Glomerular visceral epithelial cell (primary cell): Measurements from ENCODE around the gene THBS3.
A peak's percentile ranks its signal among the peaks of the same experiment; 100 is the strongest.
"Not testable (repeated sequence)": the region's sequence is repeated elsewhere in the genome, so short reads cannot be mapped to it uniquely, and the experiment has no call there.

ENCODE experiments used
- DNase-seq: peaks from one replicate; pipeline ENCODE4 v3.0.0-alpha.2; 2016; ENCODE audit errors: extremely low spot score

THBS3 gene

DNA sequence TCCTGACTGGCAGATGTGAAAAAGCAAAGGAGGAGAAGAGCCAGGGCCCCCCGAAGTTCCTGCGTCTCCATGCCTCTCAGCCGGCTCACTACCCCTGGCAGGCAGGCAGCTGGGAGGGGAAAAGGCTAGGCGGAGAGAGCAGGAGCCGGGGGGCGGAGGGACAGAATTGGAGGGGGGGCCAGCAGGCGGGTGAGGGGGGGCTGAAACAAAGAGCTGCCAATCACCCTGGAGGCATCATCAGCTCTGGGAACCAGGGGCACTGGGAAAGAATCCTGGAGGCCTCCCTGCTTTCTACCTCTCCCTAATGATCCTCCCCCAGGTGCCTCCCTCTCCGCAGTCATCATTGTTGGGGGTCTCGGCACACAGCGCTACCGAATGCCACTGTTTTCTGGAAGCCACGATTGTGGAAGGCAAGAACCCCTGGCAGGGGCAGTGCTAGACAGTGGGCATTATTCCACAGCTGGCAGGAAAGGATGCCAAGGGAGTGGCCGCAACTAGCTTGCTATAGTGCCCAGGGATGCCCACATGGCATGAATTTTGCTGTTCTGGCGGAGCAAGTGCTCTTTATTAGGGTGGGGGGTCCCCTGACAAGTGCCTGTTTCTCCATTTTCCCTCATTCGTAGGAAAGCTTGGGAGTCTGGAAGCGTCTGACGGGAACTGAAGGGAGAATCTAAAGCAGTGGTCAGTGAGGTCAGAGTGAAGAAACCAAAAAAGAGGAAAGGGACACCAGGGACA, at the start of gene THBS3:
Gene THBS3 (minus strand): TSS at position 92 of the 735 bp plus-strand sequence. CDS start 21 bp downstream, at position 71.
- peak; percentile 58 for DNase-seq

DNA sequence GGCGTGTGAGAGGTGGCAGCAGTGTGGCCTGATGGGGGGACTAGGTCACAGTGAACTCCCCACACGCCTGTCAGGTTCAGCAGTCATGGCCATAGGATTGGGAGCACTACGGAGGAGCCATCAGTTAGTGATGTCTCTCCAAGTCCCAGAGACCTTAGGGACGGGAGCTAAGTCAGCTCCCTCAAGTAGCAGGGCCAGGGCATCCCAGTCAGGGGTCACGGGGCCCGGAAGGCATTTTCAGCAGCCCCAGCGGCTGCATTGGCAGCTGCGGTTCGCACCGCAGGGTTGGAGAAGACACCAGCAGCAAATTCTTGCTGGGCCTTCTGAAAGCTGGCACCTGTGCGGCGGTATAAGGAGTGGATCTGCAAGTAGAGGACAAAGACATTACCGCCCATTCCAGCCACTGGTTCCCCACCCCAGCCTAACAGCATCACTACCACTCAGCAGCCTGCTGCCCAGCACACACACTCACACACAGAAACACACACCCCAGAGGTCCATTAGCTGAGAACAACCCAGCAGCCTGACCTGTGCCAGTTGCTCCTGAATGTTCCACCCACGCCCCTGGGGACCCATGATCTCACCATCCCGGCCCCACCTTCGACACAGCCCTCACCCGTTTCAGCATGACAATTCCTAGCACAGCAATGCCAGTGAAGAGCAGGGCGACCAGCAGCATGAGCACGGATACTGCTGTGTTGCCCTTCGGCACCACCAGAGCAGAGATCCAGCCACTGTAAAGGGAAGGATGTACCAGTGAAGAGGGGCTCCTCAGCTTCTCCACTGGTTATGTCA, 48.6 kb upstream of the THBS3 start:
- DNase-seq, result no peak

GRCh38 chr1:155255243-155256007, 47.7 kb upstream of the THBS3 start, which contains the start of gene ENTREP3:
Gene ENTREP3 (minus strand): TSS chr1:155255483. CDS start chr1:155254877, 606 bp downstream.
- peak; percentile 75 for DNase-seq

DNA sequence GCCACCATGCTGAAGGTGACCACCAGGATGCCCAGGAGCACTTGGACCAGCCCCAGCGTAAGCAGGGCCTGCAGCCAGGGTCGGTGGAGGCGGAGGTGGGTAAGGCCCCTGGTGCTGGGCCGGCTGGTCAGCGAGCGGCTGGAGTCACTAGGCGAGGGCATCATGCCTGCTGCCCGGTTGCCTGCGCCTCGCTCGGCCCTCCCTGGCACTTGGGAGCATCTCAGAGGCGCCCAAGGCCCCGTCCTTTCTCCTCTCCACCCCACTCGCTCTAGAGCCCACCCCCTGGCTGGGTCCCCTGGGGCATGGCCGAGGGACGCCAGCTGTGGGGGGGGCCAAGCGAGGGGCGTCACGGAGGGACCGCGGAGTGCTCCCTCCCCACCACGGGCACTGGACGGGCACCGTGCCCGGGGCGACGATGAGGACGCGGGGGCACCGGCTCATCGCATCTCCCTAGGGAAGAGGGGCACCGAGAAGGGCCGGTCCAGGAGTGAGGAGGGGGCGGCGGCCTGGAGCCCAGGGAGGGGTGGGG, 47.1 kb upstream of the THBS3 start:
- peak; percentile 22 for DNase-seq

DNA sequence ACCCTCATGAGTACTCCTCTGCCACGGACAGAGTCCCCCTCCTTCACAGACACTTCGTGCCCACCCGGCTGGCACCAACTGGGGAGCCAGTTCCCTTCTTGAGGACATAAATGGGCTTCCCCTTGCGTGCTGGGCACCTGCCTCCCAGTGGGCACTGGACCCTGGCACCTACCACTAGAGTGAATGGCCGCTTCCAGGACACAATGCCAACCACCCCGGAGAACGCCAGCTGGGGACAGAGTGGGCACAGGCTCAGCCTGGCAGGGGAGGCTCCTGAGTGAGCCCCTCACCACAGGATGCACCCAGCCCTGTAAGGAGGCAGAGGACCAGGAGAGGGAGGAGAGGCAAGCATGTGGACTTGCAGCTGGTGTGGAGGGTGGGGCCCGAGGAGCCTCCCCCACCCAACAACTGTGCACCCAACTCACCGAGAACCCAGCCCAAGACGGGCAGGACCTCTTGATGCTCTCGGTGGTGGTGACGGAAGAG, 46.6 kb upstream of the THBS3 start:
- no peak for DNase-seq

- no peak for DNase-seq
Measured at GRCh38 chr1:155253797-155254196, 46.1 kb upstream of the THBS3 start.

DNA sequence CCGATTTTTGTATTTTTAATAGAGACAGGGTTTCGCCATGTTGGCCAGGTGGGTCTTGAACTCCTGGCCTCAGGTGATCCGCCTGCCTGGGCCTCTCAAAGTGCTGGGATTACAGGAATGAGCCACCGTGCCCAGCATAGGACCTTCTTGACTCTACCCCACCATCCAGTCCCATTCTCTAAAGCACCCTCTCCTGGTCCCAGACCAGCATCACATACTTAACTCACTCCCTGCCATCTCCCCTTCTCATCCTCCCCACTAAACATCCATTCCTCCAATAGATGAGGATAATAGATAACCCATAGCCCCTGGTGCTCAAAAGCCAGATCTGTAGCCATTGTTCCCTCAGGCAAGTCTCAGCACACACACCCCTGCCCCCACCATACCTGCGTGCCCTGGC, 45.5 kb upstream of the THBS3 start:
- DNase-seq, result no peak

GRCh38 chr1:155251566-155251965, 43.9 kb upstream of the THBS3 start:
- DNase-seq, result no peak

DNA sequence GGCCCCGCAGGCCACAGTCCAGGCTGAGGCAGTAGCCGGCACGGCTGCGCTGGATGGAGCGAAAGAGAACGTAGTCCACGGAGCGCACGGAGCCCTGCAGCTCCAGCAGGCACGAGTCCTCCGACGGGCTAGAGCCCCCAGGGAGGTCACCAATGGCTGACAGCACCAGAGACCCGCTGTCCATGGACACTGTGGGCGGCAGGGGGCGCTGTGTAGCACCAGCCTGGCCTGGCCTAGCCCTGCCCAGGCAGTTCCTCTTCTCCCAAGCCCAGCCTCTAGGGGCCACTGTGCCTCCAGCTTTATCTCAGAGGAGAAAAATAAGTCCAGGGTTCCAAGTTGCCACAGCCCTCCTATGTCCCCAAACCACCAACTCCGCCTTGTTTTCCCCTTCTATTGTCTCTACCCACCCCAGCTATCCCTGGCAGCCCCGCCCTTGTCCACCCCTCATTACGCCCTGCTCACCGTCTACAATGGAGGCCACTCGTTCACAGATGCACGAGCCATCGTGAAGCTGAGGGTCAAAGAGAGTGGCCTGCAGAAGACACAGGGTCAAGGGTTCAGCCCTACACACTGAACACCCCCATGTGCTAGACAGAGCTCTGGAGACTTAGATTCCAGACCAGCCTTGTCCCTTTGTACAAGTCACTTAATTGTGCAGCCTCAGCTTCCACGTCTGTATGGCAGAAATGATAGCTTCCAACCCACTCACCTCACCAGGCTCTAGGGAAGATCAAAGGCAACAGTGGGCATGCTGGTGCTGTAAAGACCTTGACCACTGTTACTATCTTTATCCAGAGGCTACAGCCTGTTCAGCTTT, 43.1 kb upstream of the THBS3 start:
- DNase-seq, result peak; percentile 92

- no peak for DNase-seq
Measured at GRCh38 chr1:155250246-155250632, 42.5 kb upstream of the THBS3 start.

DNA sequence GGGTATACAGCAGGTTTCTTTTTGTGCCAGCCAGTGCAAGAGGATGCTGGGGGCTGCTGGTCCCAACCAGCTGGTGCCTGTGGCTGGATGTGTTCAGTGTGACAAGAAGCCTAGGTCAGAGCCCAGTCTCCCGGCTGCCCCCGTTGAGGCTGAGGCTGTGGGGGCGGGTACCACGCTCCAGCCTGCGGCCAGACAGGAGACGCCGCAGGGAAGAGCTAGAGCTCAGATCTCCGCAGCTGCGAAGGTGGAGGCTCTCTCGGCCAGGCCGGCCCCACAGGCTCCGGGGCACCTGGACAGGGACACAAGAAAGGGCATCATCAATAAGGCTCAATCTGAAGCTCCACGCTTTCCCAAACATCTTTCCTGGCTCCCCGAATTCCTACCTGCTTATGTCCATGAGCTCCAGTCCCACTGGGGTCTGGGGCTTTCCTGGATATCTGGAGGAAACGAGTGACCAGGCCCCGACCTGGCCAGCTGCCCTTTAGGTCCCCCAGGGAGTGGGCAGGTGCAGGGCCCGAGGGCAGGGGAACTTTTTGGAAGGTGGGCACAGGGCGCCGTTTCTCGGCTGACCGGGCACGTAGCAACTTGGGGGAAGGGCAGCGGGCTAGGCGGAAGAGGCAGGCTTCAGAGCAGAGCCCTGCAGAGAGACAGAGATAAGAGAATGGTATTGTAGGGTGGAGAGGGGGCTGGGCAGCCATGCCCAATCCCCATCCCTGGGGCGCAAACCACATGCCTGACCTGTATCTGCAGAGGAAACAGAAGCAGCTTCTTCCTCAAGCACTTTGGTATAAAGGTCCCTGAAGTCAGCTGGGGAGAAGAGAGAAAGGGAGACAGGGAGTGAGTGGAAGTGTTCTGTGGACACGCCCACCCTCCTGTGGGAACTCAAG, 40.2 kb upstream of the THBS3 start:
- DNase-seq, result no peak

DNA sequence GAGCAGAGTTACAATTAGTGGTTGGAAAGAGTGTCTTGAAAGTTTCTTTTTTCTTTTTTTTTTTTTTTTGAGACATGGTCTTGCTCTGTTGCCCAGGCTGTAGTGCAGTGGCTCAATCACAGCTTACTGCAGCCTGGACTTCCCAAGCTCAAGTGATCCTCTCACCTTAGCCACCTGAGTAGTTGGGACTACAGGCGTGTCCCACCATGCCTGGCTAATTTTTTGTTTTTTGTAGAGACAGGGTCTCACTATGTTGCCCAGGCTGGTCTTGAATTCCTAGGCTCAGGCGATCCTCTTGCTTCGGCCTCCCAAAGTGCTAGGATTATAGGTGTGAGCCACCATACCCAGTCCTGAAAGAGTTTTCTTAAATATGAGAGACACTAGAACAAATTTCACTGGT, 39.1 kb upstream of the THBS3 start:
- not testable (repeated sequence) for DNase-seq

DNA sequence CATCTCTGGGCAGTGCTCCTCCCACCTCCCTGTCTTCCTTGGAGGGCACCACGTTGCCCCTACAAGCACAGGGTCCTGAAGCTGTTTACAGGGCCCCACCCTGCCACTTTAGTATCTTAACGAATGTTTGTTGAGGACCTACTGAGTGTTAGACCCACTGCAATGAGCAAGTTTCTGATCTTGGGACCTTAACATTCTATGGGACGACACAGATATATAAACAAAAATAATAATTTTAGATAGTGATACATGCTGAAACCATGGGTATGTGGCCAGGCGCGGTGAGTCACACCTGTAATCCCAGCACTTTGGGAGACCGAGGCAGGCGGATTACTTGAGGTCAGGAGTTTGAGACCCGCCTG, 37.4 kb upstream of the THBS3 start:
- DNase-seq, result no peak

- DNase-seq, result peak; percentile 100
Measured at GRCh38 chr1:155244368-155245162, 36.9 kb upstream of the THBS3 start.

- DNase-seq, result no peak
Measured at GRCh38 chr1:155242805-155243358, 35.2 kb upstream of the THBS3 start.

GRCh38 chr1:155241841-155242264, 34.2 kb upstream of the THBS3 start:
- DNase-seq, result no peak

DNA sequence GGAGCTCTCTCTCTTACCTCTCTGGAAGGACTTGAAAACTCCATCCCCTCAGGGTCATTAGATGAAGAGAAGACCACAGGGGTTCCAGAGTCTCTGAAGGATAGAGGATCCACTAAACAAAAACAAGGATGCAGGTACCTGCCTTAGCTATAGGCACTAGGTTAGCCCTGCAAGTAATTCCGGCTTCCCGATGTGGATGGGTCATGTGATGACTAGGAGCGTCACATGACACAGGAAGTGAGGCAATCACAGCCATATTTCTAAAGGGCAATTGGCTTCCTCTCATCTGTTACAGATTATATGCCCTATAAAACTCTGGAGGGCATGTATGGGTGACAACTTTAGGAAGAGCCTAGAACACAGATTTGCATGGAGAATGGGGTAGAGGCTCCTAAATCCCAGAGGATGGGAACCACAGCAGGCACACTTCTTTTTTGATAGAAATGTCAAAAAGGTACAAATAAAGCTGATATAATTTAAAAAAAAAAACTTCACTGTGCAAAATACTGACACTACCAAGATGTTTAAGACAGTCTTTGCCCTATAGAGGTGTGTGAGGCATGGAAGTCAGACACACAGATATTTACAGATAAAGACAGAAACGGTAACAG, 33.5 kb upstream of the THBS3 start:
- peak; percentile 75 for DNase-seq

DNA sequence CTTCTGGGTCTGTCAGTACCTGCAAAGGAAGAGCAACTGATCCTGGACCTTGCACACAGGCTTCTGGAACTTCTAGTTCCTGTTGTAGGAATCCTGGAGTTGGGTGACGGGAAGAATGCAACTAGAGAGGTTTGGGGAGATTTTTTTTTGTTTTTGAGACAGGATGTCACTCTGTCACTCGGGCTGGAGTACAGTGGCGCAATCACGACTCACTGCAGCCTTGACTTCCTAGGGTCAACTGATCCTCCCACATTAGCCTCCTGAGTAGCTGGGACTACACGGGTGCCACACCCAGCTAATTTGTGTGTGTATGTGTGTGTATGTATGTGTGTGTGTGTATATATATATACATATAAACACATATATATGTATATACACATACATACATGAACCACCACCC, 28.8 kb upstream of the THBS3 start:
- DNase-seq, result no peak
